HepG2 (cell line): ENCODE measurements around the gene UBE4A. TPM values are rescaled to one million over a fixed set of nuclear protein-coding genes. Genes with fewer than 3 reads are reported as not detected.
A peak's percentile ranks its signal among the peaks of the same experiment; 100 is the strongest.

Experiments
- DPF2 ChIP-seq: sonication (generic); formaldehyde crosslinking; IDR thresholded peaks from 2 replicates; pipeline ENCODE4 v1.4.0; 2020; ENCODE audit warnings: mild to moderate bottlenecking, low read depth, missing genetic modification reagents, borderline replicate concordance
- EED ChIP-seq: sonication (generic); formaldehyde crosslinking; IDR thresholded peaks from 2 replicates; pipeline ENCODE4 v1.5.0; 2020; ENCODE audit warnings: mild to moderate bottlenecking, missing genetic modification reagents
- FOSL2 ChIP-seq: sonication (generic); formaldehyde crosslinking; IDR thresholded peaks from 2 replicates; pipeline ENCODE4 v1.4.0; 2020; ENCODE audit warnings: missing genetic modification reagents
- HNRNPH1 ChIP-seq: fragments of 200-400 bp; formaldehyde crosslinking; optimal IDR thresholded peaks from 2 replicates; pipeline ENCODE3; 2017; ENCODE audit warnings: mild to moderate bottlenecking, low read depth, low read length
- MBNL3 ChIP-seq: fragments of 250-450 bp; sonication (Bioruptor Pico); conservative IDR thresholded peaks from 2 replicates; pipeline ENCODE4 v1.8.0; 2022; ENCODE audit warnings: mild to moderate bottlenecking, inconsistent platforms
- MED8 ChIP-seq: sonication (generic); formaldehyde crosslinking; IDR thresholded peaks from 2 replicates; pipeline ENCODE4 v1.8.1; 2023; ENCODE audit warnings: mild to moderate bottlenecking, missing genetic modification reagents; ENCODE audit not compliant: insufficient replicate concordance
- NFYB ChIP-seq: sonication (generic); formaldehyde crosslinking; IDR thresholded peaks from 2 replicates; pipeline ENCODE4 v1.4.0; 2020; ENCODE audit warnings: missing genetic modification reagents
- SNAPC2 ChIP-seq: sonication (generic); formaldehyde crosslinking; IDR thresholded peaks from 2 replicates; pipeline ENCODE4 v1.8.1; 2022; ENCODE audit warnings: mild to moderate bottlenecking, missing genetic modification reagents
- ZNF598 ChIP-seq: sonication (generic); formaldehyde crosslinking; IDR thresholded peaks from 2 replicates; pipeline ENCODE4 v1.5.1; 2020; ENCODE audit warnings: mild to moderate bottlenecking, missing genetic modification reagents, borderline replicate concordance
- polyA plus RNA-seq, 8 experiments: library from polyadenylated mRNA; depleted of rRNA in 3 of 8; stranded (reverse) in 7 of 8; unstranded in 1 of 8; fragments of >200 nt; fragmentation: Illumina TruSeq in 4 of 8; extraction: Trizol in 4 of 8; gene quantifications; 2 replicates each; pipeline versions ENCODE4 v1.2.1 to v1.2.3, GENCODE V29; 2011 to 2016; ENCODE audit warnings: low read depth in 4 of 8, missing spikeins in 1 of 8, mixed read lengths in 1 of 8; ENCODE audit not compliant: insufficient read depth in 1 of 8
- total RNA-seq, 5 experiments: library from RNA; depleted of rRNA; stranded (reverse); fragments of >200 nt; fragmentation: Illumina TruSeq; extraction: Trizol; gene quantifications; 2 replicates each; pipeline ENCODE4 v1.2.3, GENCODE V29; 2016; ENCODE audit warnings: low read depth in 1 of 5
- TF ChIP-seq, protein P1 (sequence below): sonication (generic); formaldehyde crosslinking; conservative IDR thresholded peaks from 2 replicates; pipeline ENCODE4 v1.4.0; 2020; ENCODE audit warnings: mild to moderate bottlenecking, missing genetic modification reagents, moderate library complexity
- TF ChIP-seq, protein P2 (sequence below): sonication (generic); formaldehyde crosslinking; conservative IDR thresholded peaks from 2 replicates; pipeline ENCODE4 v1.4.0; 2020; ENCODE audit warnings: missing genetic modification reagents
- TF ChIP-seq, protein P3 (sequence below): IDR thresholded peaks from 2 replicates; pipeline ENCODE4 v1.6.1; 2016; ENCODE audit warnings: low read depth, missing genetic modification reagents, missing compliant biosample characterization
- TF ChIP-seq, protein P4 (sequence below): sonication (generic); formaldehyde crosslinking; IDR thresholded peaks from 2 replicates; pipeline ENCODE4 v1.5.1; 2020; ENCODE audit warnings: mild to moderate bottlenecking, missing genetic modification reagents, moderate library complexity

Gene UBE4A
- total and polyA plus RNA-seq, 2 of the 13 experiments (the other 11 are each of a cell fraction or from before 2014, with no cell fraction given): 15.1 to 32.7 TPM

DNA sequence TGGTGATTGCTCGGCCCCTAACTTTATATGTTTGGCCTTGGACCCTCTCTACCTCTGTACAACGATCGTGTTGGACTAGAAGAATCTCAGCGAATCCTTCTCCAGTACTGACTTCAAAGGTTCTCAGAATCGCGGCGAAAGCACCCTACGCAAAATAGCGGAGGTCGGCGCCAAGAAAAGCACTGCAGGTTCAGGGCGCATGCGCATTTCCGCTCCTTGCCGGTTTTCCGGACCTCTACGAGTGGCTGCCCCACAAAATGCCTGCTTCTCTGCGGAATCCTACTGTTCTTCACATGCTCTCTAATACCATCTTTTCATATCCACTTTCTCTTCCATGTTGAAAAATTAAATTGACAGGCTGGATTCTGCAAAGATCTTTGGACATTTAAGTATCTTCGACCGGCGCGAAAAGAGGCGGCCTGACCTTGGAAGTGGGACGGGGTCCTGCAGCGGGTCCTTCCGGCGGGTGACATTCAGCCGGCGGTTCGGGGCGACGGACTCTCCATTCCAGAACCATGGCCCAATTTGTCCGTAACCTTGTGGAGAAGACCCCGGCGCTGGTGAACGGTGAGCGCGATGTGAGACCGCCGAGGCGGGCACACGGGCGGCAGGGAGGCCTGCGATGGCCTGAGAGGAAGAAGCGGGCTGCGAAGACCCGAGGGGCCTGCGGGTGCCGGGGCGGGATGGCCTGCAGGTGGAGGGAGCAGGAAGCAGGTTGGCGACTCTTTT lies 41.9 kb downstream of the UBE4A start, which contains the start of gene ATP5MG (continued):
- TF ChIP-seq MBNL3 (CRISPR knock-in tag) (no peak), NFYB (CRISPR knock-in tag) (no peak; the same call in 1 of the 2 replicates), DPF2 (CRISPR knock-in tag) (no peak), EED (no peak), ZNF598 (CRISPR knock-in tag) (peak; percentile 78; the same call in 1 of the 2 replicates), SNAPC2 (CRISPR knock-in tag) (no peak), FOSL2 (CRISPR knock-in tag) (peak; percentile 6; the same call in 1 of the 2 replicates), MED8 (no peak), HNRNPH1 (no peak)
- TF ChIP-seq, protein P1, sequence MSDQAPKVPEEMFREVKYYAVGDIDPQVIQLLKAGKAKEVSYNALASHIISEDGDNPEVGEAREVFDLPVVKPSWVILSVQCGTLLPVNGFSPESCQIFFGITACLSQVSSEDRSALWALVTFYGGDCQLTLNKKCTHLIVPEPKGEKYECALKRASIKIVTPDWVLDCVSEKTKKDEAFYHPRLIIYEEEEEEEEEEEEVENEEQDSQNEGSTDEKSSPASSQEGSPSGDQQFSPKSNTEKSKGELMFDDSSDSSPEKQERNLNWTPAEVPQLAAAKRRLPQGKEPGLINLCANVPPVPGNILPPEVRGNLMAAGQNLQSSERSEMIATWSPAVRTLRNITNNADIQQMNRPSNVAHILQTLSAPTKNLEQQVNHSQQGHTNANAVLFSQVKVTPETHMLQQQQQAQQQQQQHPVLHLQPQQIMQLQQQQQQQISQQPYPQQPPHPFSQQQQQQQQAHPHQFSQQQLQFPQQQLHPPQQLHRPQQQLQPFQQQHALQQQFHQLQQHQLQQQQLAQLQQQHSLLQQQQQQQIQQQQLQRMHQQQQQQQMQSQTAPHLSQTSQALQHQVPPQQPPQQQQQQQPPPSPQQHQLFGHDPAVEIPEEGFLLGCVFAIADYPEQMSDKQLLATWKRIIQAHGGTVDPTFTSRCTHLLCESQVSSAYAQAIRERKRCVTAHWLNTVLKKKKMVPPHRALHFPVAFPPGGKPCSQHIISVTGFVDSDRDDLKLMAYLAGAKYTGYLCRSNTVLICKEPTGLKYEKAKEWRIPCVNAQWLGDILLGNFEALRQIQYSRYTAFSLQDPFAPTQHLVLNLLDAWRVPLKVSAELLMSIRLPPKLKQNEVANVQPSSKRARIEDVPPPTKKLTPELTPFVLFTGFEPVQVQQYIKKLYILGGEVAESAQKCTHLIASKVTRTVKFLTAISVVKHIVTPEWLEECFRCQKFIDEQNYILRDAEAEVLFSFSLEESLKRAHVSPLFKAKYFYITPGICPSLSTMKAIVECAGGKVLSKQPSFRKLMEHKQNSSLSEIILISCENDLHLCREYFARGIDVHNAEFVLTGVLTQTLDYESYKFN (CRISPR knock-in tag): no peak
- TF ChIP-seq, protein P2, sequence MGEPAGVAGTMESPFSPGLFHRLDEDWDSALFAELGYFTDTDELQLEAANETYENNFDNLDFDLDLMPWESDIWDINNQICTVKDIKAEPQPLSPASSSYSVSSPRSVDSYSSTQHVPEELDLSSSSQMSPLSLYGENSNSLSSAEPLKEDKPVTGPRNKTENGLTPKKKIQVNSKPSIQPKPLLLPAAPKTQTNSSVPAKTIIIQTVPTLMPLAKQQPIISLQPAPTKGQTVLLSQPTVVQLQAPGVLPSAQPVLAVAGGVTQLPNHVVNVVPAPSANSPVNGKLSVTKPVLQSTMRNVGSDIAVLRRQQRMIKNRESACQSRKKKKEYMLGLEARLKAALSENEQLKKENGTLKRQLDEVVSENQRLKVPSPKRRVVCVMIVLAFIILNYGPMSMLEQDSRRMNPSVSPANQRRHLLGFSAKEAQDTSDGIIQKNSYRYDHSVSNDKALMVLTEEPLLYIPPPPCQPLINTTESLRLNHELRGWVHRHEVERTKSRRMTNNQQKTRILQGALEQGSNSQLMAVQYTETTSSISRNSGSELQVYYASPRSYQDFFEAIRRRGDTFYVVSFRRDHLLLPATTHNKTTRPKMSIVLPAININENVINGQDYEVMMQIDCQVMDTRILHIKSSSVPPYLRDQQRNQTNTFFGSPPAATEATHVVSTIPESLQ (CRISPR knock-in tag): no peak
- TF ChIP-seq, protein P3, sequence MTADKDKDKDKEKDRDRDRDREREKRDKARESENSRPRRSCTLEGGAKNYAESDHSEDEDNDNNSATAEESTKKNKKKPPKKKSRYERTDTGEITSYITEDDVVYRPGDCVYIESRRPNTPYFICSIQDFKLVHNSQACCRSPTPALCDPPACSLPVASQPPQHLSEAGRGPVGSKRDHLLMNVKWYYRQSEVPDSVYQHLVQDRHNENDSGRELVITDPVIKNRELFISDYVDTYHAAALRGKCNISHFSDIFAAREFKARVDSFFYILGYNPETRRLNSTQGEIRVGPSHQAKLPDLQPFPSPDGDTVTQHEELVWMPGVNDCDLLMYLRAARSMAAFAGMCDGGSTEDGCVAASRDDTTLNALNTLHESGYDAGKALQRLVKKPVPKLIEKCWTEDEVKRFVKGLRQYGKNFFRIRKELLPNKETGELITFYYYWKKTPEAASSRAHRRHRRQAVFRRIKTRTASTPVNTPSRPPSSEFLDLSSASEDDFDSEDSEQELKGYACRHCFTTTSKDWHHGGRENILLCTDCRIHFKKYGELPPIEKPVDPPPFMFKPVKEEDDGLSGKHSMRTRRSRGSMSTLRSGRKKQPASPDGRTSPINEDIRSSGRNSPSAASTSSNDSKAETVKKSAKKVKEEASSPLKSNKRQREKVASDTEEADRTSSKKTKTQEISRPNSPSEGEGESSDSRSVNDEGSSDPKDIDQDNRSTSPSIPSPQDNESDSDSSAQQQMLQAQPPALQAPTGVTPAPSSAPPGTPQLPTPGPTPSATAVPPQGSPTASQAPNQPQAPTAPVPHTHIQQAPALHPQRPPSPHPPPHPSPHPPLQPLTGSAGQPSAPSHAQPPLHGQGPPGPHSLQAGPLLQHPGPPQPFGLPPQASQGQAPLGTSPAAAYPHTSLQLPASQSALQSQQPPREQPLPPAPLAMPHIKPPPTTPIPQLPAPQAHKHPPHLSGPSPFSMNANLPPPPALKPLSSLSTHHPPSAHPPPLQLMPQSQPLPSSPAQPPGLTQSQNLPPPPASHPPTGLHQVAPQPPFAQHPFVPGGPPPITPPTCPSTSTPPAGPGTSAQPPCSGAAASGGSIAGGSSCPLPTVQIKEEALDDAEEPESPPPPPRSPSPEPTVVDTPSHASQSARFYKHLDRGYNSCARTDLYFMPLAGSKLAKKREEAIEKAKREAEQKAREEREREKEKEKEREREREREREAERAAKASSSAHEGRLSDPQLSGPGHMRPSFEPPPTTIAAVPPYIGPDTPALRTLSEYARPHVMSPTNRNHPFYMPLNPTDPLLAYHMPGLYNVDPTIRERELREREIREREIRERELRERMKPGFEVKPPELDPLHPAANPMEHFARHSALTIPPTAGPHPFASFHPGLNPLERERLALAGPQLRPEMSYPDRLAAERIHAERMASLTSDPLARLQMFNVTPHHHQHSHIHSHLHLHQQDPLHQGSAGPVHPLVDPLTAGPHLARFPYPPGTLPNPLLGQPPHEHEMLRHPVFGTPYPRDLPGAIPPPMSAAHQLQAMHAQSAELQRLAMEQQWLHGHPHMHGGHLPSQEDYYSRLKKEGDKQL (CRISPR knock-in tag): no peak
- TF ChIP-seq, protein P4, sequence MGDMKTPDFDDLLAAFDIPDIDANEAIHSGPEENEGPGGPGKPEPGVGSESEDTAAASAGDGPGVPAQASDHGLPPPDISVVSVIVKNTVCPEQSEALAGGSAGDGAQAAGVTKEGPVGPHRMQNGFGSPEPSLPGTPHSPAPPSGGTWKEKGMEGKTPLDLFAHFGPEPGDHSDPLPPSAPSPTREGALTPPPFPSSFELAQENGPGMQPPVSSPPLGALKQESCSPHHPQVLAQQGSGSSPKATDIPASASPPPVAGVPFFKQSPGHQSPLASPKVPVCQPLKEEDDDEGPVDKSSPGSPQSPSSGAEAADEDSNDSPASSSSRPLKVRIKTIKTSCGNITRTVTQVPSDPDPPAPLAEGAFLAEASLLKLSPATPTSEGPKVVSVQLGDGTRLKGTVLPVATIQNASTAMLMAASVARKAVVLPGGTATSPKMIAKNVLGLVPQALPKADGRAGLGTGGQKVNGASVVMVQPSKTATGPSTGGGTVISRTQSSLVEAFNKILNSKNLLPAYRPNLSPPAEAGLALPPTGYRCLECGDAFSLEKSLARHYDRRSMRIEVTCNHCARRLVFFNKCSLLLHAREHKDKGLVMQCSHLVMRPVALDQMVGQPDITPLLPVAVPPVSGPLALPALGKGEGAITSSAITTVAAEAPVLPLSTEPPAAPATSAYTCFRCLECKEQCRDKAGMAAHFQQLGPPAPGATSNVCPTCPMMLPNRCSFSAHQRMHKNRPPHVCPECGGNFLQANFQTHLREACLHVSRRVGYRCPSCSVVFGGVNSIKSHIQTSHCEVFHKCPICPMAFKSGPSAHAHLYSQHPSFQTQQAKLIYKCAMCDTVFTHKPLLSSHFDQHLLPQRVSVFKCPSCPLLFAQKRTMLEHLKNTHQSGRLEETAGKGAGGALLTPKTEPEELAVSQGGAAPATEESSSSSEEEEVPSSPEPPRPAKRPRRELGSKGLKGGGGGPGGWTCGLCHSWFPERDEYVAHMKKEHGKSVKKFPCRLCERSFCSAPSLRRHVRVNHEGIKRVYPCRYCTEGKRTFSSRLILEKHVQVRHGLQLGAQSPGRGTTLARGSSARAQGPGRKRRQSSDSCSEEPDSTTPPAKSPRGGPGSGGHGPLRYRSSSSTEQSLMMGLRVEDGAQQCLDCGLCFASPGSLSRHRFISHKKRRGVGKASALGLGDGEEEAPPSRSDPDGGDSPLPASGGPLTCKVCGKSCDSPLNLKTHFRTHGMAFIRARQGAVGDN (CRISPR knock-in tag): peak; percentile 87
